Measurements from ENCODE around the gene FXYD2. TPM values are rescaled to one million over a fixed set of nuclear protein-coding genes. Genes with fewer than 3 reads are reported as not detected.

The FXYD2 gene
- total and polyA plus RNA-seq, 2 of the 4 experiments (the other 2 are of a cell fraction): 0.09 TPM; not detected in 1

DNA sequence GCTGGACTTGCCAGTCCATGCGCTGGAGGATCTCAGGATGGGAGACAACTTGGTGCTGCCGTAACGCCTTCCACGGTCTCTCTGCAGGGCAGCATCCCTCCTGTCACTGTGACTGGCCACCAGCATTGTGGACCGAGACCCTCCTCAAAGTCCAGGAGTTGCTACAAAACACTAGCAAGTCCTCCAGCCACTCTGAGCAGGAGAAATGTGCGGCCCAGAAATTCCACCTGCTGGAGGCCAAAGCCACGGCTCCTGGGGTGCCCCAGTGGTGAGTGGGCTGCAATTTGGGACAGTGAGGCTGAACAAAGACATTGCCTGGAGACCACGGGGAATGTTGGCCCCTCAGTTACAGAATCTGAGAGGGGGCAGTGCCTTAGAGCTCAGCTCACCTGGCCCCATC, 20.6 kb downstream of the FXYD2 start:
- intact Hi-C loops (cut with micrococcal nuclease): no loop called here
- Histone ChIP-seq H3K23ac (ENCODE audit: low read depth, low read length) (no peak overlapping the region), H3K79me1 (ENCODE audit: low read depth in 1 of 2, low read length in 2 of 2) (no peaks in the 10 kb centered on the region), H2AK9ac (replicated peaks; ENCODE audit: low read depth, low read length, poor library complexity) (no peak overlapping the region), H2BK20ac (ENCODE audit: low read depth, low read length) (no peak overlapping the region), H3K4me3 (ENCODE audit: insufficient read depth, low read depth, low read length) (no peak overlapping the region), H3K9me1 (ENCODE audit: insufficient read depth, low read length) (no peaks in the 10 kb centered on the region), H3K9me3 (ENCODE audit: control insufficient read depth, insufficient read depth, low read length) (no peaks in the 10 kb centered on the region), H2BK5ac (ENCODE audit: low read depth, low read length, poor library complexity, severe bottlenecking) (no peak overlapping the region), H2AK5ac (ENCODE audit: low read depth, low read length) (no peak overlapping the region), H2BK15ac (ENCODE audit: low read depth, low read length) (no peak overlapping the region), H3K14ac (replicated peaks; ENCODE audit: low read depth, low read length) (no peak overlapping the region), H2BK120ac (ENCODE audit: low read depth, low read length) (no peak overlapping the region), H2AFZ (replicated peaks; ENCODE audit: low read length, poor library complexity) (no peak overlapping the region), H3K18ac (ENCODE audit: low read depth, low read length) (no peak overlapping the region), H4K5ac (ENCODE audit: low read depth, low read length) (no peak overlapping the region), H4K20me1 (ENCODE audit: insufficient read depth, low read length) (no peaks in the 10 kb centered on the region), H3K27me3 (ENCODE audit: control insufficient read depth, insufficient read depth, low read length) (peaks cover 43% of the 10 kb centered on the region), H3K4me2 (ENCODE audit: low read depth, low read length) (no peak overlapping the region), H3K36me3 (ENCODE audit: control insufficient read depth, insufficient read depth, low read length) (no peaks in the 10 kb centered on the region), H3K27ac (ENCODE audit: insufficient read depth, low read length) (no peak overlapping the region), H4K8ac (ENCODE audit: low read depth in 2 of 2, low read length in 2 of 2) (no peak overlapping the region), H3K56ac (ENCODE audit: extremely low read depth, insufficient read depth, low read length) (no peak overlapping the region), H3K9ac (ENCODE audit: low read depth, low read length) (no peak overlapping the region), H3K4ac (ENCODE audit: low read depth, low read length) (no peak overlapping the region), H3K4me1 (ENCODE audit: control insufficient read depth, insufficient read depth, low read length) (no peaks in the 10 kb centered on the region), H4K91ac (ENCODE audit: insufficient read depth, low read depth, low read length) (no peak overlapping the region)
- WGBS, 2 experiments (ENCODE audit: extremely low coverage in 2 of 2, insufficient read length in 1 of 2): no CpG with 5 or more reads among the region's 8 CpGs
- POLR2A ChIA-PET (ENCODE audit: unreplicated experiment): no interaction called here
- CTCF ChIA-PET: interaction anchor here (1.2 kb wide), 1 partner anchor 14 kb away, joined by 3 read pairs; no protein-coding TSS in a partner anchor
- in situ Hi-C loops (cut with MboI; ENCODE audit: low sequenced_read_pairs): loop anchor here (10.0 kb wide), 1 partner anchor 359 kb away; no protein-coding TSS in a partner anchor
- no peak for ATAC-seq (ENCODE audit: low read depth)
- no peak for DNase-seq
- dilution Hi-C loops (cut with HindIII; ENCODE audit: low sequenced_read_pairs, unreplicated experiment): no loop called here
- BruUV-seq (replicated peaks): no TSS peak
- TF ChIP-seq FOS (IDR thresholded peaks at IDR 0.05; ENCODE audit: low read depth, low read length) (no peak), SMC3 (IDR thresholded peaks at IDR 0.05; ENCODE audit: low read depth, low read length) (no peak), CEBPB (IDR thresholded peaks at IDR 0.05; ENCODE audit: low read depth, low read length) (no peak), BHLHE40 (IDR thresholded peaks at IDR 0.05; ENCODE audit: low read depth, low read length) (no peak), RFX5 (IDR thresholded peaks at IDR 0.05; ENCODE audit: low read depth, low read length) (no peak), RAD21 (IDR thresholded peaks at IDR 0.05; ENCODE audit: low read length) (no peak), MXI1 (IDR thresholded peaks at IDR 0.05; ENCODE audit: borderline replicate concordance, low read depth, low read length) (no peak), MAFK (IDR thresholded peaks at IDR 0.05; ENCODE audit: low read depth, low read length) (no peak), RCOR1 (IDR thresholded peaks at IDR 0.05; ENCODE audit: insufficient replicate concordance, low read length) (no peak), NFE2L2 (IDR thresholded peaks at IDR 0.05; ENCODE audit: low read depth, low read length) (no peak)
- TF ChIP-seq, protein P1, sequence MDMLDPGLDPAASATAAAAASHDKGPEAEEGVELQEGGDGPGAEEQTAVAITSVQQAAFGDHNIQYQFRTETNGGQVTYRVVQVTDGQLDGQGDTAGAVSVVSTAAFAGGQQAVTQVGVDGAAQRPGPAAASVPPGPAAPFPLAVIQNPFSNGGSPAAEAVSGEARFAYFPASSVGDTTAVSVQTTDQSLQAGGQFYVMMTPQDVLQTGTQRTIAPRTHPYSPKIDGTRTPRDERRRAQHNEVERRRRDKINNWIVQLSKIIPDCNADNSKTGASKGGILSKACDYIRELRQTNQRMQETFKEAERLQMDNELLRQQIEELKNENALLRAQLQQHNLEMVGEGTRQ (IDR thresholded peaks at IDR 0.05; ENCODE audit: low read depth, low read length): no peak
- TF ChIP-seq, protein P2, sequence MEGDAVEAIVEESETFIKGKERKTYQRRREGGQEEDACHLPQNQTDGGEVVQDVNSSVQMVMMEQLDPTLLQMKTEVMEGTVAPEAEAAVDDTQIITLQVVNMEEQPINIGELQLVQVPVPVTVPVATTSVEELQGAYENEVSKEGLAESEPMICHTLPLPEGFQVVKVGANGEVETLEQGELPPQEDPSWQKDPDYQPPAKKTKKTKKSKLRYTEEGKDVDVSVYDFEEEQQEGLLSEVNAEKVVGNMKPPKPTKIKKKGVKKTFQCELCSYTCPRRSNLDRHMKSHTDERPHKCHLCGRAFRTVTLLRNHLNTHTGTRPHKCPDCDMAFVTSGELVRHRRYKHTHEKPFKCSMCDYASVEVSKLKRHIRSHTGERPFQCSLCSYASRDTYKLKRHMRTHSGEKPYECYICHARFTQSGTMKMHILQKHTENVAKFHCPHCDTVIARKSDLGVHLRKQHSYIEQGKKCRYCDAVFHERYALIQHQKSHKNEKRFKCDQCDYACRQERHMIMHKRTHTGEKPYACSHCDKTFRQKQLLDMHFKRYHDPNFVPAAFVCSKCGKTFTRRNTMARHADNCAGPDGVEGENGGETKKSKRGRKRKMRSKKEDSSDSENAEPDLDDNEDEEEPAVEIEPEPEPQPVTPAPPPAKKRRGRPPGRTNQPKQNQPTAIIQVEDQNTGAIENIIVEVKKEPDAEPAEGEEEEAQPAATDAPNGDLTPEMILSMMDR (conservative IDR thresholded peaks at IDR 0.05; ENCODE audit: low read depth, low read length): no peak
- TF ChIP-seq, protein P3, sequence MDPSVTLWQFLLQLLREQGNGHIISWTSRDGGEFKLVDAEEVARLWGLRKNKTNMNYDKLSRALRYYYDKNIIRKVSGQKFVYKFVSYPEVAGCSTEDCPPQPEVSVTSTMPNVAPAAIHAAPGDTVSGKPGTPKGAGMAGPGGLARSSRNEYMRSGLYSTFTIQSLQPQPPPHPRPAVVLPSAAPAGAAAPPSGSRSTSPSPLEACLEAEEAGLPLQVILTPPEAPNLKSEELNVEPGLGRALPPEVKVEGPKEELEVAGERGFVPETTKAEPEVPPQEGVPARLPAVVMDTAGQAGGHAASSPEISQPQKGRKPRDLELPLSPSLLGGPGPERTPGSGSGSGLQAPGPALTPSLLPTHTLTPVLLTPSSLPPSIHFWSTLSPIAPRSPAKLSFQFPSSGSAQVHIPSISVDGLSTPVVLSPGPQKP (IDR thresholded peaks at IDR 0.05; ENCODE audit: borderline replicate concordance, low read depth, low read length): no peak

All from IMR-90 (cell line).